H9 (cell line): ENCODE data around the gene TJP3. TPM values are rescaled to one million over a fixed set of nuclear protein-coding genes. Genes with fewer than 3 reads are reported as not detected.

Experiments
- DNase-seq: peaks from one replicate; pipeline ENCODE4 v3.0.0-alpha.2; 2017
- H2AFZ ChIP-seq: one replicate; pipeline ENCODE4 v1.6.1; 2013; ENCODE audit warnings: mild to moderate bottlenecking, low read length, control low read depth, moderate library complexity
- H2AK5ac ChIP-seq: 2 replicates; pipeline ENCODE4 v1.6.1; 2013; ENCODE audit warnings: low read length, control low read depth, mixed read lengths; ENCODE audit not compliant: insufficient read length
- H2BK120ac ChIP-seq: one replicate; pipeline ENCODE4 v1.6.1; 2013; ENCODE audit warnings: low read depth, mild to moderate bottlenecking, low read length, control low read depth, inconsistent platforms; ENCODE audit not compliant: poor library complexity, severe bottlenecking
- H2BK12ac ChIP-seq: 2 replicates; pipeline ENCODE4 v1.6.1; 2013; ENCODE audit warnings: low read length, control low read depth, mixed read lengths, low read depth; ENCODE audit not compliant: insufficient read length
- H2BK15ac ChIP-seq: 2 replicates; pipeline ENCODE4 v1.6.1; 2013; ENCODE audit warnings: low read depth, low read length, control low read depth
- H2BK20ac ChIP-seq: one replicate; pipeline ENCODE4 v1.6.1; 2013; ENCODE audit warnings: low read depth, mild to moderate bottlenecking, low read length, control low read depth, inconsistent platforms; ENCODE audit not compliant: poor library complexity, severe bottlenecking
- H2BK5ac ChIP-seq: 2 replicates; pipeline ENCODE4 v1.6.1; 2013; ENCODE audit warnings: low read length, control low read depth, mixed read lengths; ENCODE audit not compliant: insufficient read length
- H3K14ac ChIP-seq: 2 replicates; pipeline ENCODE4 v1.6.1; 2013; ENCODE audit warnings: low read length, control low read depth; ENCODE audit not compliant: insufficient read depth
- H3K18ac ChIP-seq: 2 replicates; pipeline ENCODE4 v1.6.1; 2013; ENCODE audit warnings: low read depth, mild to moderate bottlenecking, mixed read lengths, low read length, control low read depth; ENCODE audit not compliant: insufficient read length
- H3K23ac ChIP-seq: 2 replicates; pipeline ENCODE4 v1.6.1; 2013; ENCODE audit warnings: low read length, control low read depth, mixed read lengths, low read depth; ENCODE audit not compliant: insufficient read length
- H3K23me2 ChIP-seq: 2 replicates; pipeline ENCODE4 v1.6.1; 2013; ENCODE audit warnings: low read depth, mild to moderate bottlenecking, mixed read lengths, low read length, control low read depth; ENCODE audit not compliant: insufficient read length, poor library complexity, severe bottlenecking
- H3K27ac ChIP-seq: 2 replicates; pipeline ENCODE4 v1.5.1; 2013; ENCODE audit warnings: low read length, control low read depth, mixed read lengths, low read depth; ENCODE audit not compliant: insufficient read length
- H3K27me3 ChIP-seq: 2 replicates; pipeline ENCODE4 v1.6.1; 2013; ENCODE audit warnings: low read length, control low read depth, inconsistent platforms; ENCODE audit not compliant: insufficient read depth
- H3K4ac ChIP-seq: 2 replicates; pipeline ENCODE4 v1.6.1; 2013; ENCODE audit warnings: low read depth, mild to moderate bottlenecking, control low read depth, inconsistent platforms, low read length, moderate library complexity
- H3K4me1 ChIP-seq: 2 replicates; pipeline ENCODE4 v1.6.1; 2013; ENCODE audit warnings: low read length, control low read depth, inconsistent platforms; ENCODE audit not compliant: insufficient read depth
- H3K4me2 ChIP-seq: 2 replicates; pipeline ENCODE4 v1.6.1; 2013; ENCODE audit warnings: low read length, control low read depth, mixed read lengths; ENCODE audit not compliant: insufficient read length, insufficient read depth
- H3K56ac ChIP-seq: 2 replicates; pipeline ENCODE4 v1.6.1; 2013; ENCODE audit warnings: low read depth, mild to moderate bottlenecking, mixed read lengths, low read length, control low read depth; ENCODE audit not compliant: insufficient read length
- H3K79me1 ChIP-seq: 2 replicates; pipeline ENCODE4 v1.6.1; 2013; ENCODE audit warnings: low read depth, mild to moderate bottlenecking, moderate library complexity, low read length, control low read depth, inconsistent platforms; ENCODE audit not compliant: insufficient read depth, poor library complexity, severe bottlenecking
- H3K79me2 ChIP-seq: 2 replicates; pipeline ENCODE4 v1.6.1; 2013; ENCODE audit warnings: low read length, control low read depth, inconsistent platforms; ENCODE audit not compliant: insufficient read depth
- H3K9ac ChIP-seq: 2 replicates; pipeline ENCODE4 v1.6.1; 2013; ENCODE audit warnings: low read length, control low read depth, mixed read lengths; ENCODE audit not compliant: insufficient read length; ENCODE audit errors: extremely low read depth
- H3K9me3 ChIP-seq: one replicate; pipeline ENCODE4 v1.6.1; 2013; ENCODE audit warnings: low read depth, low read length, inconsistent platforms; ENCODE audit not compliant: control insufficient read depth
- H3T11ph ChIP-seq: one replicate; pipeline ENCODE4 v1.6.1; 2013; ENCODE audit warnings: mild to moderate bottlenecking, low read length, control low read depth, inconsistent platforms
- H4K20me1 ChIP-seq: one replicate; pipeline ENCODE4 v1.6.1; 2013; ENCODE audit not compliant: control insufficient read depth, insufficient read length, insufficient read depth
- H4K5ac ChIP-seq: 2 replicates; pipeline ENCODE4 v1.6.1; 2013; ENCODE audit warnings: low read depth, mild to moderate bottlenecking, mixed read lengths, low read length, control low read depth; ENCODE audit not compliant: insufficient read length
- H4K8ac ChIP-seq: replicated peaks from 2 replicates; pipeline ENCODE4 v1.6.1; 2013; ENCODE audit warnings: low read length, control low read depth, mixed read lengths, low read depth; ENCODE audit not compliant: insufficient read length
- H4K91ac ChIP-seq: 2 replicates; pipeline ENCODE4 v1.6.1; 2013; ENCODE audit warnings: low read depth, mild to moderate bottlenecking, moderate library complexity, mixed read lengths, low read length, control low read depth; ENCODE audit not compliant: insufficient read length
- H3K27ac Mint-ChIP-seq, 3 experiments: 2 replicates in 2 of 3; 3 replicates in 1 of 3; pipeline ENCODE4 v1.8.0; 2020 to 2021; ENCODE audit warnings: mixed read lengths in 3 of 3, mild to moderate bottlenecking in 1 of 3, moderate library complexity in 1 of 3
- H3K27me3 Mint-ChIP-seq: 2 replicates; pipeline ENCODE4 v1.8.0; 2021; ENCODE audit warnings: low read depth, mild to moderate bottlenecking, moderate library complexity, mixed read lengths
- H3K36me3 Mint-ChIP-seq, 3 experiments: 2 replicates in 2 of 3; 3 replicates in 1 of 3; pipeline ENCODE4 v1.8.0; 2020 to 2021; ENCODE audit warnings: low read depth in 3 of 3, mixed read lengths in 3 of 3; ENCODE audit not compliant: insufficient read depth in 1 of 3
- H3K4me1 Mint-ChIP-seq, 2 experiments: 2 replicates each; pipeline ENCODE4 v1.8.0; 2020; ENCODE audit warnings: mixed read lengths in 2 of 2
- H3K4me3 Mint-ChIP-seq, 2 experiments: 2 replicates in 1 of 2; 3 replicates in 1 of 2; pipeline ENCODE4 v1.8.0; 2020 to 2021; ENCODE audit warnings: mild to moderate bottlenecking in 2 of 2, mixed read lengths in 2 of 2, moderate library complexity in 1 of 2
- H3K9me3 Mint-ChIP-seq, 2 experiments: 2 replicates in 1 of 2; 3 replicates in 1 of 2; pipeline ENCODE4 v1.8.0; 2020; ENCODE audit warnings: mild to moderate bottlenecking in 2 of 2, mixed read lengths in 2 of 2, moderate library complexity in 1 of 2
- CTCF ChIP-seq: fragments of 200-600 bp; sonication (generic); conservative IDR thresholded peaks from 3 replicates; pipeline ENCODE4 v1.8.0; 2021; ENCODE audit warnings: antibody characterized with exemption, mild to moderate bottlenecking
- WGBS: extraction: QIAGEN DNeasy Blood & Tissue Kit; methylation state at CpG from one replicate; pipeline ENCODE4 v1.1.7; 2013; ENCODE audit warnings: missing lambda C conversion rate, low lambda C conversion rate, mixed read lengths; ENCODE audit not compliant: insufficient read length; ENCODE audit errors: extremely low coverage; 5-methylcytosine and 5-hydroxymethylcytosine counted together
- total RNA-seq: library from RNA; stranded (reverse); gene quantifications from 2 replicates; pipeline ENCODE4 v1.2.1, GENCODE V29; 2021

TJP3 gene
- total RNA-seq, 1 experiment from 2014 or later: 27.3 TPM

GRCh38 chr19:3778899-3779723 is 70.9 kb downstream of the TJP3 start:
- Mint-ChIP-seq H3K9me3 (peaks cover 21 to 23% of the 10 kb centered on the region in 2 experiments), H3K27ac (no peak overlapping the region), H3K4me3 (no peak overlapping the region), H3K27me3 (peaks cover 18% of the 10 kb centered on the region), H3K4me1 (peaks cover 0 to 5% of the 10 kb centered on the region in 2 experiments; a peak in 1 of 4 replicates), H3K36me3 (peaks cover 21 to 24% (median 21%) of the 10 kb centered on the region in 3 experiments)
- no peak for DNase-seq
- Histone ChIP-seq H4K5ac (no peak overlapping the region), H3K79me1 (no peaks in the 10 kb centered on the region), H3K56ac (no peak overlapping the region), H3K4me2 (no peak overlapping the region), H3K9ac (no peak overlapping the region), H3K27me3 (no peaks in the 10 kb centered on the region), H3K4ac (no peak overlapping the region), H3K27ac (no peak overlapping the region), H3K14ac (no peak overlapping the region), H3K79me2 (no peaks in the 10 kb centered on the region), H3K23ac (no peak overlapping the region), H2BK20ac (no peak overlapping the region), H2BK5ac (no peak overlapping the region), H3T11ph (no peak overlapping the region), H3K9me3 (peaks cover 19% of the 10 kb centered on the region), H2BK12ac (no peak overlapping the region), H4K20me1 (no peaks in the 10 kb centered on the region), H4K91ac (no peak overlapping the region), H2AK5ac (no peak overlapping the region), H2AFZ (no peak overlapping the region), H3K23me2 (no peaks in the 10 kb centered on the region), H3K18ac (no peak overlapping the region), H2BK120ac (no peak overlapping the region), H4K8ac (no peak overlapping the region), H2BK15ac (no peak overlapping the region), H3K4me1 (no peaks in the 10 kb centered on the region)
- TF ChIP-seq CTCF: no peak
- WGBS: no CpG with 5 or more reads among the region's 44 CpGs
